SK-N-SH (cell line): ENCODE data around the gene GAR1.

Experiments
- EP300 ChIP-seq, 2 experiments: IDR thresholded peaks; 2 replicates each; pipeline versions ENCODE4 v1.4.0 to v1.6.1; 2012; ENCODE audit warnings: borderline replicate concordance in 1 of 2, low read depth in 1 of 2, low read length in 1 of 2
- POLR2AphosphoS5 ChIP-seq: IDR thresholded peaks from 2 replicates; pipeline ENCODE4 v1.6.1; 2012; ENCODE audit warnings: low read depth, low read length
- YY1 ChIP-seq: IDR thresholded peaks from 2 replicates; pipeline ENCODE4 v1.4.0; 2012; ENCODE audit warnings: low read depth, mild to moderate bottlenecking
- TF ChIP-seq, protein P1 (sequence below): fragments of 200-600 bp; sonication (generic); IDR thresholded peaks from 2 replicates; pipeline ENCODE4 v1.6.1; 2017; ENCODE audit warnings: antibody characterized with exemption, mild to moderate bottlenecking, moderate library complexity
- TF ChIP-seq, protein P2 (sequence below): IDR thresholded peaks from 2 replicates; pipeline ENCODE4 v1.6.1; 2012; ENCODE audit warnings: mild to moderate bottlenecking, low read depth, low read length, moderate library complexity

DNA sequence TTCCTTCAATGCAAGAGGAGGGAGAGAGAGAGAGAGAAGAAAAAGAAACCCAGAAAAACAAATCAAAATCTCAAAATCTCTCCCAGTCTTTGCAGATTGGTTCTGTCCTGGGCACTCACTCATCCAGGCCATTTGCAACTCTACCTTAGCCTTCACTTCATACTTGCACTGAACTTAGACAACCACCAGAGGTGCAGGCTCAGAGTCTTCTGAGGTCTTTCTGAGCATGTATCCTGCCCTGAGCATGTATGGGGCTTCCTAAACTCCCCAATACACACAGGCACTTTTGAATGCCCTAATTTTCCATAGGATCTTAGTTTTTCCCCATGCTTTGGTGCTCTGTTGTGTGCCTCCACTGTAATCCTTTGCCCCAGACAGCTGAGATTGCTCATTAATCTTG, 16.7 kb upstream of the GAR1 start:
- TF ChIP-seq YY1 (no peak), POLR2AphosphoS5 (no peak), EP300 (IDR thresholded peaks at IDR 0.05; ENCODE audit: borderline replicate concordance in 1 of 2, low read depth in 1 of 2, low read length in 1 of 2) (no peak)
- TF ChIP-seq, protein P1, sequence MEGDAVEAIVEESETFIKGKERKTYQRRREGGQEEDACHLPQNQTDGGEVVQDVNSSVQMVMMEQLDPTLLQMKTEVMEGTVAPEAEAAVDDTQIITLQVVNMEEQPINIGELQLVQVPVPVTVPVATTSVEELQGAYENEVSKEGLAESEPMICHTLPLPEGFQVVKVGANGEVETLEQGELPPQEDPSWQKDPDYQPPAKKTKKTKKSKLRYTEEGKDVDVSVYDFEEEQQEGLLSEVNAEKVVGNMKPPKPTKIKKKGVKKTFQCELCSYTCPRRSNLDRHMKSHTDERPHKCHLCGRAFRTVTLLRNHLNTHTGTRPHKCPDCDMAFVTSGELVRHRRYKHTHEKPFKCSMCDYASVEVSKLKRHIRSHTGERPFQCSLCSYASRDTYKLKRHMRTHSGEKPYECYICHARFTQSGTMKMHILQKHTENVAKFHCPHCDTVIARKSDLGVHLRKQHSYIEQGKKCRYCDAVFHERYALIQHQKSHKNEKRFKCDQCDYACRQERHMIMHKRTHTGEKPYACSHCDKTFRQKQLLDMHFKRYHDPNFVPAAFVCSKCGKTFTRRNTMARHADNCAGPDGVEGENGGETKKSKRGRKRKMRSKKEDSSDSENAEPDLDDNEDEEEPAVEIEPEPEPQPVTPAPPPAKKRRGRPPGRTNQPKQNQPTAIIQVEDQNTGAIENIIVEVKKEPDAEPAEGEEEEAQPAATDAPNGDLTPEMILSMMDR: no peak
- TF ChIP-seq, protein P2, sequence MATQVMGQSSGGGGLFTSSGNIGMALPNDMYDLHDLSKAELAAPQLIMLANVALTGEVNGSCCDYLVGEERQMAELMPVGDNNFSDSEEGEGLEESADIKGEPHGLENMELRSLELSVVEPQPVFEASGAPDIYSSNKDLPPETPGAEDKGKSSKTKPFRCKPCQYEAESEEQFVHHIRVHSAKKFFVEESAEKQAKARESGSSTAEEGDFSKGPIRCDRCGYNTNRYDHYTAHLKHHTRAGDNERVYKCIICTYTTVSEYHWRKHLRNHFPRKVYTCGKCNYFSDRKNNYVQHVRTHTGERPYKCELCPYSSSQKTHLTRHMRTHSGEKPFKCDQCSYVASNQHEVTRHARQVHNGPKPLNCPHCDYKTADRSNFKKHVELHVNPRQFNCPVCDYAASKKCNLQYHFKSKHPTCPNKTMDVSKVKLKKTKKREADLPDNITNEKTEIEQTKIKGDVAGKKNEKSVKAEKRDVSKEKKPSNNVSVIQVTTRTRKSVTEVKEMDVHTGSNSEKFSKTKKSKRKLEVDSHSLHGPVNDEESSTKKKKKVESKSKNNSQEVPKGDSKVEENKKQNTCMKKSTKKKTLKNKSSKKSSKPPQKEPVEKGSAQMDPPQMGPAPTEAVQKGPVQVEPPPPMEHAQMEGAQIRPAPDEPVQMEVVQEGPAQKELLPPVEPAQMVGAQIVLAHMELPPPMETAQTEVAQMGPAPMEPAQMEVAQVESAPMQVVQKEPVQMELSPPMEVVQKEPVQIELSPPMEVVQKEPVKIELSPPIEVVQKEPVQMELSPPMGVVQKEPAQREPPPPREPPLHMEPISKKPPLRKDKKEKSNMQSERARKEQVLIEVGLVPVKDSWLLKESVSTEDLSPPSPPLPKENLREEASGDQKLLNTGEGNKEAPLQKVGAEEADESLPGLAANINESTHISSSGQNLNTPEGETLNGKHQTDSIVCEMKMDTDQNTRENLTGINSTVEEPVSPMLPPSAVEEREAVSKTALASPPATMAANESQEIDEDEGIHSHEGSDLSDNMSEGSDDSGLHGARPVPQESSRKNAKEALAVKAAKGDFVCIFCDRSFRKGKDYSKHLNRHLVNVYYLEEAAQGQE: no peak
